ENCODE data around the gene RETREG1. TPM values are rescaled to one million over a fixed set of nuclear protein-coding genes. Genes with fewer than 3 reads are reported as not detected.

Gene RETREG1
- total and polyA plus RNA-seq, 7 experiments from 2014 or later: 37.4 to 130 (median 48.6) TPM

- intact Hi-C loops (cut with micrococcal nuclease): no loop called here
- Mint-ChIP-seq H3K27ac (peak overlapping the region in 2 of 9 donors; percentile 18 to 25), H3K36me3 (peaks cover 3 to 43% (median 27%) of the 10 kb centered on the region in 5 donors), H3K9me3 (peaks cover 0 to 3% (median 0%) of the 10 kb centered on the region in 11 donors), H3K4me1 (peaks cover 29 to 96% (median 92%) of the 10 kb centered on the region in 7 donors), H3K27me3 (no peaks in the 10 kb centered on the region), H3K4me3 (peak overlapping the region in 1 of 10 donors; percentile 45)
- Histone ChIP-seq H3K27me3 (ENCODE audit: control insufficient read depth in 2 of 2, insufficient read depth in 2 of 2, low read length in 2 of 2) (no peaks in the 10 kb centered on the region), H3K36me3 (ENCODE audit: control insufficient read depth in 2 of 3, insufficient read depth in 3 of 3, low read length in 3 of 3) (peaks cover 0 to 11% (median 0%) of the 10 kb centered on the region in 3 experiments), H3K9me3 (ENCODE audit: control insufficient read depth in 2 of 3, low read length in 3 of 3) (no peaks in the 10 kb centered on the region), H3K27ac (ENCODE audit: low read depth, low read length) (no peak overlapping the region), H3K4me1 (ENCODE audit: control insufficient read depth in 2 of 2, insufficient read depth in 2 of 2, low read length in 2 of 2) (peaks cover 0 to 14% of the 10 kb centered on the region in 2 donors), H3K4me3 (ENCODE audit: low read length) (no peak overlapping the region)
- POLR2A ChIA-PET: no interaction called here
- ATAC-seq (no peak), DNase-seq (no peak)
- CTCF ChIA-PET: interaction anchor here (0.9 kb wide), 1 partner anchor 666 kb away, joined by 3 read pairs; no protein-coding TSS in a partner anchor
These were observed 78.8 kb downstream of the RETREG1 start for GRCh38 chr5:16538006-16538405.

GRCh38 chr5:16536818-16537217 is 80.0 kb downstream of the RETREG1 start:
- peaks cover 20 to 95% (median 86%) of the 10 kb centered on the region in 7 donors for H3K4me1 Mint-ChIP-seq
- POLR2A ChIA-PET: no interaction called here
- ATAC-seq: no peak
- no peaks in the 10 kb centered on the region for H3K9me3 ChIP-seq (ENCODE audit: control insufficient read depth in 2 of 3, low read length in 3 of 3)
- peaks cover 0 to 3% (median 0%) of the 10 kb centered on the region in 11 donors for H3K9me3 Mint-ChIP-seq
- H3K27ac ChIP-seq (ENCODE audit: low read depth, low read length): no peak overlapping the region
- peak overlapping the region in 2 of 9 donors; percentile 14 to 47 for H3K27ac Mint-ChIP-seq
- H3K4me3 Mint-ChIP-seq: peak overlapping the region in 2 of 10 donors; percentile 45 to 50
- no peaks in the 10 kb centered on the region for H3K27me3 Mint-ChIP-seq
- intact Hi-C loops (cut with micrococcal nuclease): no loop called here
- H3K4me3 ChIP-seq (ENCODE audit: low read length): no peak overlapping the region
- H3K36me3 Mint-ChIP-seq: peaks cover 3 to 40% (median 27%) of the 10 kb centered on the region in 5 donors
- CTCF ChIA-PET: no interaction called here
- peaks cover 0 to 11% (median 0%) of the 10 kb centered on the region in 3 experiments for H3K36me3 ChIP-seq (ENCODE audit: control insufficient read depth in 2 of 3, insufficient read depth in 3 of 3, low read length in 3 of 3)
- no peaks in the 10 kb centered on the region for H3K27me3 ChIP-seq (ENCODE audit: control insufficient read depth in 2 of 2, insufficient read depth in 2 of 2, low read length in 2 of 2)
- peaks cover 0 to 7% of the 10 kb centered on the region in 2 donors for H3K4me1 ChIP-seq (ENCODE audit: control insufficient read depth in 2 of 2, insufficient read depth in 2 of 2, low read length in 2 of 2)
- DNase-seq: no peak

- peak overlapping the region in 1 of 9 donors; percentile 47 for H3K27ac Mint-ChIP-seq
These were observed 80.6 kb downstream of the RETREG1 start for GRCh38 chr5:16536246-16536645.

GRCh38 chr5:16534280-16534679 is 82.5 kb downstream of the RETREG1 start:
- POLR2A ChIA-PET: no interaction called here
- Histone ChIP-seq H3K27me3 (ENCODE audit: control insufficient read depth in 2 of 2, insufficient read depth in 2 of 2, low read length in 2 of 2) (no peaks in the 10 kb centered on the region), H3K36me3 (ENCODE audit: control insufficient read depth in 2 of 3, insufficient read depth in 3 of 3, low read length in 3 of 3) (peaks cover 0 to 11% (median 0%) of the 10 kb centered on the region in 3 experiments), H3K9me3 (ENCODE audit: control insufficient read depth in 2 of 3, low read length in 3 of 3) (no peaks in the 10 kb centered on the region), H3K4me1 (ENCODE audit: control insufficient read depth in 2 of 2, insufficient read depth in 2 of 2, low read length in 2 of 2) (no peaks in the 10 kb centered on the region), H3K4me3 (ENCODE audit: low read length) (no peak overlapping the region), H3K27ac (ENCODE audit: low read depth, low read length) (no peak overlapping the region)
- H3K9me3 Mint-ChIP-seq: peaks cover 0 to 3% (median 0%) of the 10 kb centered on the region in 11 donors
- peaks cover 2 to 40% (median 19%) of the 10 kb centered on the region in 5 donors for H3K36me3 Mint-ChIP-seq
- ATAC-seq: no peak
- peak overlapping the region in 1 of 9 donors; percentile 40 for H3K27ac Mint-ChIP-seq
- CTCF ChIA-PET: interaction anchor here (1.1 to 1.4 kb wide), 2 partner anchors 12 to 17 kb away, joined by 3 read pairs; no protein-coding TSS in a partner anchor
- intact Hi-C loops (cut with micrococcal nuclease): no loop called here
- H3K27me3 Mint-ChIP-seq: no peaks in the 10 kb centered on the region
- no peak for DNase-seq
- H3K4me1 Mint-ChIP-seq: peaks cover 10 to 95% (median 78%) of the 10 kb centered on the region in 7 donors
- H3K4me3 Mint-ChIP-seq: peak overlapping the region in 2 of 10 donors; percentile 30 to 42

More at GRCh38 chr5:16536246-16536645, 80.6 kb downstream of the RETREG1 start:
- Mint-ChIP-seq H3K27me3 (no peaks in the 10 kb centered on the region), H3K36me3 (peaks cover 2 to 40% (median 27%) of the 10 kb centered on the region in 5 donors), H3K9me3 (peaks cover 0 to 3% (median 0%) of the 10 kb centered on the region in 11 donors), H3K4me1 (peaks cover 15 to 95% (median 86%) of the 10 kb centered on the region in 7 donors), H3K4me3 (peak overlapping the region in 2 of 10 donors; percentile 23 to 45)
- ATAC-seq: no peak
- no peak for DNase-seq
- H3K27me3 ChIP-seq (ENCODE audit: control insufficient read depth in 2 of 2, insufficient read depth in 2 of 2, low read length in 2 of 2): no peaks in the 10 kb centered on the region
- POLR2A ChIA-PET: no interaction called here
- no peaks in the 10 kb centered on the region for H3K9me3 ChIP-seq (ENCODE audit: control insufficient read depth in 2 of 3, low read length in 3 of 3)
- peaks cover 0 to 11% (median 0%) of the 10 kb centered on the region in 3 experiments for H3K36me3 ChIP-seq (ENCODE audit: control insufficient read depth in 2 of 3, insufficient read depth in 3 of 3, low read length in 3 of 3)
- intact Hi-C loops (cut with micrococcal nuclease): no loop called here
- peaks cover 0 to 7% of the 10 kb centered on the region in 2 donors for H3K4me1 ChIP-seq (ENCODE audit: control insufficient read depth in 2 of 2, insufficient read depth in 2 of 2, low read length in 2 of 2)
- no peak overlapping the region for H3K27ac ChIP-seq (ENCODE audit: low read depth, low read length)
- CTCF ChIA-PET: interaction anchor here (1.2 kb wide), 1 partner anchor 15 kb away, joined by 3 read pairs; no protein-coding TSS in a partner anchor
- H3K4me3 ChIP-seq (ENCODE audit: low read length): no peak overlapping the region

GRCh38 chr5:16531063-16531648 is 85.6 kb downstream of the RETREG1 start:
- peaks cover 0 to 3% (median 0%) of the 10 kb centered on the region in 11 donors for H3K9me3 Mint-ChIP-seq
- DNase-seq (no peak), ATAC-seq (no peak)
- ChIA-PET CTCF (no interaction called here), POLR2A (no interaction called here)
- H3K27ac Mint-ChIP-seq: peak overlapping the region in 4 of 9 donors; percentile 20 to 64 (median 60)
- peaks cover 0 to 7% (median 0%) of the 10 kb centered on the region in 3 experiments for H3K36me3 ChIP-seq (ENCODE audit: control insufficient read depth in 2 of 3, insufficient read depth in 3 of 3, low read length in 3 of 3)
- no peak overlapping the region for H3K27ac ChIP-seq (ENCODE audit: low read depth, low read length)
- intact Hi-C loops (cut with micrococcal nuclease): no loop called here
- no peaks in the 10 kb centered on the region for H3K27me3 Mint-ChIP-seq
- H3K36me3 Mint-ChIP-seq: peaks cover 2 to 24% (median 20%) of the 10 kb centered on the region in 5 donors
- H3K9me3 ChIP-seq (ENCODE audit: control insufficient read depth in 2 of 3, low read length in 3 of 3): no peaks in the 10 kb centered on the region
- H3K27me3 ChIP-seq (ENCODE audit: control insufficient read depth in 2 of 2, insufficient read depth in 2 of 2, low read length in 2 of 2): no peaks in the 10 kb centered on the region
- H3K4me1 ChIP-seq (ENCODE audit: control insufficient read depth in 2 of 2, insufficient read depth in 2 of 2, low read length in 2 of 2): peaks cover 0 to 1% of the 10 kb centered on the region in 2 donors
- H3K4me1 Mint-ChIP-seq: peaks cover under 1 to 90% (median 65%) of the 10 kb centered on the region in 7 donors
- no peak overlapping the region for H3K4me3 Mint-ChIP-seq
- no peak overlapping the region for H3K4me3 ChIP-seq (ENCODE audit: low read length)

- Histone ChIP-seq H3K4me1 (ENCODE audit: control insufficient read depth in 2 of 2, insufficient read depth in 2 of 2, low read length in 2 of 2) (peaks cover 0 to 5% of the 10 kb centered on the region in 2 donors), H3K27ac (ENCODE audit: low read depth, low read length) (no peak overlapping the region), H3K9me3 (ENCODE audit: control insufficient read depth in 2 of 3, low read length in 3 of 3) (no peaks in the 10 kb centered on the region), H3K4me3 (ENCODE audit: low read length) (no peak overlapping the region), H3K36me3 (ENCODE audit: control insufficient read depth in 2 of 3, insufficient read depth in 3 of 3, low read length in 3 of 3) (peaks cover 0 to 11% (median 0%) of the 10 kb centered on the region in 3 experiments), H3K27me3 (ENCODE audit: control insufficient read depth in 2 of 2, insufficient read depth in 2 of 2, low read length in 2 of 2) (no peaks in the 10 kb centered on the region)
- Mint-ChIP-seq H3K4me1 (peaks cover 5 to 90% (median 66%) of the 10 kb centered on the region in 7 donors), H3K27me3 (no peaks in the 10 kb centered on the region), H3K36me3 (peaks cover under 1 to 32% (median 23%) of the 10 kb centered on the region in 5 donors), H3K9me3 (peaks cover 0 to 3% (median 0%) of the 10 kb centered on the region in 11 donors), H3K27ac (peak overlapping the region in 1 of 9 donors; percentile 3), H3K4me3 (no peak overlapping the region)
- POLR2A ChIA-PET: no interaction called here
- intact Hi-C loops (cut with micrococcal nuclease): no loop called here
- no peak for DNase-seq
- ATAC-seq: no peak
- CTCF ChIA-PET: no interaction called here
These were observed 87.5 kb downstream of the RETREG1 start for GRCh38 chr5:16529306-16529705.
